ENCODE data around the gene RALGAPA1.
"Not testable (repeated sequence)": the region's sequence is repeated elsewhere in the genome, so short reads cannot be mapped to it uniquely, and the experiment has no call there.

- TF ChIP-seq CTCF, EP300 (IDR thresholded peaks at IDR 0.05): not testable (repeated sequence)
Observed at GRCh38 chr14:35842245-35842644, 33.1 kb upstream of the RALGAPA1 start.
